ENCODE results near the gene IQGAP2. TPM values are rescaled to one million over a fixed set of nuclear protein-coding genes. Genes with fewer than 3 reads are reported as not detected.
A peak's percentile ranks its signal among the peaks of the same experiment; 100 is the strongest.

IQGAP2 gene
- total RNA-seq, 2 experiments from 2014 or later = 90.5 to 117 TPM

DNA sequence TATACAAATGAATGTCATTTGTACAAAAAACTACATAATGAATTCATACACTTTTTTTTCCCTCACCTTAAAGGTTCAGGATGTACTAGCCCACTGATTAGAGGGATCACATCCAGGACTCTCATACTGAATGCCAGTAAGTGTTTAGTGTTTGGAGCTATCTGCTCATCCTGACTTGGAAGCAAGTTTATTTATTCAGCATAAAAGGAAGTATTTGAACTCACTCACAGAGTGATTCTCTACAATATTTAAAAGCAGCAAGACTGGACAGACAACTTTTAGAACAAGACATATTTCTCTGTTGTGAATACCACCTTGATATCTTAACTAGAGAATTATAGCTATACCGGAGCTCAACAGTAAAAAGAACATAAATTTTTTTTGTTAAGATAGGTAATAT, 14.8 kb upstream of the IQGAP2 start:
- ChIA-PET POLR2A (no interaction called here), CTCF (interaction anchor here (1.4 to 1.9 kb wide), 2 partner anchors 9 to 13 kb away, joined by 3 to 7 read pairs; no protein-coding TSS in a partner anchor)
- Mint-ChIP-seq H3K27ac (no peak overlapping the region), H3K4me1 (peaks cover 68% of the 10 kb centered on the region), H3K4me3 (no peak overlapping the region), H3K27me3 (no peaks in the 10 kb centered on the region), H3K36me3 (ENCODE audit: low read depth) (peaks cover 6% of the 10 kb centered on the region), H3K9me3 (peaks cover 2% of the 10 kb centered on the region)
- DNase-seq = no peak

DNA sequence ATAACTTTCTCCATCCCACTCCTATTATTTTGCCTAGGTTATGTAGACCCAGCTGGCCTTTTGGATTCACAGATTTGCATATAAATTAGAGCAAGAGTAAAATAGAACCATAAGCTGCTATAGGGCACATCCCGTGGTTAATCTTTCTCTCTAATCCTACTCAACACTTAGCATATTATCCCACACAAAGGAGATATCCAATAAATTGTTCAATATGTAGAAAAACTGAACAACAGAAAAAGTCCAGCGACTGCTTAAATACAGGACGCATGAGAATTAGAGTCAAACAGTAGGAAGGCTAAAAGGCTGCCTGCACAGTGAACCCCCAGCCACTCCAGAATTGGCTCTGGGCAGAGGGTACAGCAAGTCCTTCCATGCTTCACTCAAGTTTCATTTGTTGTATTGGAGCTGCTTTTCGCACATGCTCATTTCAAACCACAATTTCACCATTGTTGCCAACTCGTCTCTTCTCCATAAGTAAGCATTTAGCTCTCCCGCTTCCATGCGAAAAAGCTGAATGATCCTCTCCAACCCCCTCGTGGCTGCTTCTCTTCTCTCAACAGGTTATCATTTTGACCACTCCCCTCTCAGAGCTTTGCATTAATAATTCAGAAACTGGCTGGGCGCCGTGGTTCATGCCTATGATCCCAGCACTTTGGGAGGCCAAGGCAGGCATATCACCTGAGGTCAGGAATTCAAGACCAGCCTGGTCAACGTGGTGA, 14.1 kb upstream of the IQGAP2 start:
- no peak overlapping the region for H3K4me3 Mint-ChIP-seq
- peaks cover 70% of the 10 kb centered on the region for H3K4me1 Mint-ChIP-seq
- DNase-seq = no peak
- peaks cover 2% of the 10 kb centered on the region for H3K9me3 Mint-ChIP-seq
- POLR2A ChIA-PET = no interaction called here
- no peak overlapping the region for H3K27ac Mint-ChIP-seq
- H3K36me3 Mint-ChIP-seq (ENCODE audit: low read depth) = peaks cover 7% of the 10 kb centered on the region
- no peaks in the 10 kb centered on the region for H3K27me3 Mint-ChIP-seq
- CTCF ChIA-PET = interaction anchor here (0.9 to 2.6 kb wide), 7 partner anchors 8 to 47 kb away, joined by 3 to 14 read pairs (median 3); partner anchors contain the start of gene IQGAP2

DNA sequence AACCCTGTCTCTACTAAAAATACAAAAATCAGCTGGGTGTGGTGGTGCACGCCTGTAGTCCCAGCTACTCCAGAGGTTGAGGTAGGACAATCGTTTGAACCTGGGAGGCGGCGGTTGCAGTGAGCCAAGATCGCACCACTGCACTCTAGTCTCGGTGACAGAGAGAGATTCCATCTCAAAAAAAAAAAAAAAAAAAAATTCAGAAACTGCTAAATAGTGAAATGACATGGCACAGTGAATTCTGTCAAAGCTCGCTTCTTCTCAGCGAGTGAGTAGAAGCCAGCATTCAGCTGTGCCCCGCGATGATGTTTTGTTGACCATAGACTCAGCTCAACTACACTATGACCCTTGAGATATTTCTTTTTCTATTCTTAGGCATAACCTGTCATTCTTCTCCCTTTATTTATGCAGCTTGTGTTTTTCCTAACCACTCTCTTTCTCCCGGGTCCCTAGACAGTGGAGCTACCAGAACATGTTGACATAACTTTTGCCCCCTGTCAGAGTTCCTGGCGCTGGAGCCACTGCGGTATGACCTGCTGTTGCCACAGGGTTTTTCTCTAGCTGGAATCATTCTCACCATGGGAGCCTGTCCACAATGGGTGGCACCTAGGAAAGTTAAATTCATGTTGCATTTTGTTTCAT, 13.5 kb upstream of the IQGAP2 start:
- Mint-ChIP-seq H3K9me3 (peaks cover 2% of the 10 kb centered on the region), H3K4me3 (no peak overlapping the region)
- DNase-seq = no peak

DNA sequence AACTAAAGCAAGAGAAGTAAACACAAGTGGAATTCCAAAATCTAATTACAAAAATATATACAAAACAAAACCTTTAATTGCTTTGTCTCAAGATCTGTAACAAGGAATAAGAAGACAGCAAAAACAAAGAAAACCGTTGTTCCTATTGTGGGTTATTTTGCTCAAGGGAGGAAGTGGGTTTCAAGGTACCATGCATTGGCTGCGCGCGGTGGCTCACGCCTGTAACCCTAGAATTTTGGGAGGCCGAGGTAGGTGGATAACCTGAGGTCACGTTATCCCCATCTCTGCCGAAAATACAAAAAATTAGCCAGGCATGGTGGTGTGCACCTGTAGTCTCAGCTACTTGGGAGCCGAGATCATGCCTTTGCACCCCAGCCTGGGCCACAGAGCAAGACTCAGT, 12.1 kb upstream of the IQGAP2 start:
- Mint-ChIP-seq H3K27ac (peak overlapping the region; percentile 77), H3K4me1 (peaks cover 67% of the 10 kb centered on the region), H3K9me3 (peaks cover 2% of the 10 kb centered on the region), H3K27me3 (no peaks in the 10 kb centered on the region), H3K4me3 (peak overlapping the region; percentile 14), H3K36me3 (ENCODE audit: low read depth) (peaks cover 9% of the 10 kb centered on the region)
- ChIA-PET CTCF (interaction anchor here (1.4 to 2.6 kb wide), 4 partner anchors 12 to 154 kb away, joined by 3 to 14 read pairs (median 3); partner anchors contain the start of gene IQGAP2), POLR2A (no interaction called here)
- DNase-seq = peak; percentile 29

More for the DNA sequence above, 13.5 kb upstream of the IQGAP2 start:
- H3K27ac Mint-ChIP-seq = no peak overlapping the region
- H3K36me3 Mint-ChIP-seq (ENCODE audit: low read depth) = peaks cover 8% of the 10 kb centered on the region
- peaks cover 71% of the 10 kb centered on the region for H3K4me1 Mint-ChIP-seq
- H3K27me3 Mint-ChIP-seq = no peaks in the 10 kb centered on the region
- CTCF ChIA-PET = interaction anchor here (0.6 to 2.6 kb wide), 8 partner anchors 9 to 553 kb away, joined by 3 to 14 read pairs (median 3); partner anchors contain the start of gene IQGAP2
- POLR2A ChIA-PET = no interaction called here

DNA sequence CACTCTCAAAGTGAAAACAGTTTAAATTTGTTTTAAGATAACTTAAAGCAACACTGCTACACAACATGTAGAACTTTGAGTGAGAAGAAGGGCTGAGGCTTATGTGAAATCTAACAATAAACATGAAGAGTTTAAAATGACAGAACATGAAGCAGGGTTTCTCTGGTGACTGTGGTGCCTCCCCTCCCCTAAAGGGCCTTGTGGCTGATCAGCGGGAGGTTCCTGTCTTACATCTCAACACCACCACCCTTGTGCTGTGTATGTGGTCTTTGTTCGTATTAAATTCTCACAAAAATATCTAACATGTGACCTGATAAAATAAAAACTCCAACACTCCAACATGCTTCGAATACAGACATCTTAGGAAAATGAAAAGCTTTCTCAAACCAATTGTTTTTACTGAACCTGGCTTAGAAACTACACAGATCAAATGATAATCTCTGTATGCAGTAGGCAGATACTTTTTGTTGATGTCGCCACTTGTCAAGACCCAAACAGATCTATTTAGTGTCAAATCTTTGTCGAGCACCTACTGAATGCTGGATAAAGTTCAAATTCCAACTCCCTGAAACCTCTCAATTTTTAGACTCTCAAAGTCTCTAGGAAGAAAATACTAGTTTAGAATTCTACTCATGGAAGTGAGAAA, 9.9 kb upstream of the IQGAP2 start:
- DNase-seq = peak; percentile 49
- POLR2A ChIA-PET = no interaction called here
- Mint-ChIP-seq H3K4me3 (no peak overlapping the region), H3K4me1 (peaks cover 64% of the 10 kb centered on the region), H3K27ac (peak overlapping the region; percentile 84), H3K36me3 (ENCODE audit: low read depth) (peaks cover 11% of the 10 kb centered on the region), H3K9me3 (peaks cover 2% of the 10 kb centered on the region), H3K27me3 (no peaks in the 10 kb centered on the region)
- CTCF ChIA-PET = interaction anchor here (1.1 to 2.3 kb wide), 3 partner anchors 10 to 17 kb away, joined by 3 to 12 read pairs (median 4); partner anchors contain the start of gene IQGAP2

DNA sequence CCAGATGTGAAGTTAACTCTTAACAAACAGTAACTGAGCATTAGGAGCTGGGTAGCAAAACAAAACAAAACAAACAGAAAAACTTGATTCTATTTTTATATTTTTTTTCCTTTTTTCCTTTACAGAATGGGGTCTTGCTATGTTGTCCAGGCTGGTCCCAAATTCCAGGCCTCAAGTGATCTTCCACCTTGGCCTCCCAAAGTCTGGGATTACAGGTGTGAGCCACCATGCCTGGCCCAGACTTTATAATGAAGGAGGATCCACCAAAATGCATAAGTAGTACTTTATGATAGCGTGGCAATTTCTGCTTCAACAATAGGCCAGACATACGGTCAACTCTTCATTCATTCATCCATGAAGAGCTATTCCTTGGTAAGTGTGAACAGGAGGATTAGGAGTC, 5.9 kb upstream of the IQGAP2 start:
- no peak for DNase-seq
- ChIA-PET CTCF (interaction anchor here (1.8 kb wide), 1 partner anchor 11 kb away, joined by 7 read pairs; no protein-coding TSS in a partner anchor), POLR2A (no interaction called here)
- peaks cover 8% of the 10 kb centered on the region for H3K36me3 Mint-ChIP-seq (ENCODE audit: low read depth)
- H3K27ac Mint-ChIP-seq = no peak overlapping the region
- H3K4me3 Mint-ChIP-seq = no peak overlapping the region
- H3K9me3 Mint-ChIP-seq = no peaks in the 10 kb centered on the region
- no peaks in the 10 kb centered on the region for H3K27me3 Mint-ChIP-seq
- peaks cover 49% of the 10 kb centered on the region for H3K4me1 Mint-ChIP-seq

DNA sequence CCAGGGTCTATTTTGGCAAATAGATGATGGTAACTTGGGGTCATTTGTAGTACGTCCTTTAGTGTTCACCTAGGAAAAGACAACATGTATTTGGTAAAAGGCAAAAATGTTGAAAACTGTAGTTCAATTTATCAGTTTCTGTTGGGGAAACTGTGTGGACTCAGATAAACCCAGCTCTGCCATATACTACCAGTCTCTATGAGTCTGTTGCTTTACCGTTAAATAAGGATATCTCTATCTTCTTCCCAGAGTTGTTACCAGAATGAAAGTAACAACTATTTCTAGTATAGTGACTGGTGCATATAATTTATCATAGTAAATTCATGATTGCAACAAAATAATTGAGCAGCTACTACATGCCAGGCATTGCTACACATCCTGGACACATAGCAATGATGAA, 3.8 kb upstream of the IQGAP2 start:
- no peaks in the 10 kb centered on the region for H3K9me3 Mint-ChIP-seq
- ChIA-PET CTCF (interaction anchor here (1.0 to 1.4 kb wide), 3 partner anchors 9 to 120 kb away, joined by 3 to 4 read pairs (median 3); no protein-coding TSS in a partner anchor), POLR2A (no interaction called here)
- DNase-seq = no peak
- no peak overlapping the region for H3K4me3 Mint-ChIP-seq
- no peaks in the 10 kb centered on the region for H3K27me3 Mint-ChIP-seq
- H3K27ac Mint-ChIP-seq = no peak overlapping the region
- H3K36me3 Mint-ChIP-seq (ENCODE audit: low read depth) = peaks cover 6% of the 10 kb centered on the region
- peaks cover 33% of the 10 kb centered on the region for H3K4me1 Mint-ChIP-seq

DNA sequence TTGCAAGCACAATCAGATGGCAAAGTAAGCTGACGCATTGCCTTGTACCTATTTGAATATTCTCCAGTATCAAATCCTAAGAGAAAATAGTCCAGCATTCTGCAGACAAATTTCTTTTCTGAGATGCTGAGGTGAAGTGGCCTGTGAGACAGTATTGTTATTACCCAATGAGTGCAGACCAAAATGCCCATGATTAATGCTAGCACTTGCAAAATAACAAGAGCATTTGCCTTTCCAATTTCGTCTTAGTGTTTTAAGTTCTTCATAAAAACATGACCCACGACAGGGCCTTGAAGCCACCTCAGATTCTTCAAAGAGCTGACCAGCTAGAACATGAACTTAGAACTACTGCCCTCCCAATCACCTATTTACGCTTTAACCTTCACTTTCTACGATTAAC, 2.6 kb upstream of the IQGAP2 start:
- Mint-ChIP-seq H3K27me3 (no peaks in the 10 kb centered on the region), H3K4me3 (no peak overlapping the region), H3K4me1 (peaks cover 35% of the 10 kb centered on the region), H3K27ac (no peak overlapping the region), H3K36me3 (ENCODE audit: low read depth) (peaks cover 4% of the 10 kb centered on the region), H3K9me3 (no peaks in the 10 kb centered on the region)
- ChIA-PET POLR2A (no interaction called here), CTCF (no interaction called here)
- no peak for DNase-seq

DNA sequence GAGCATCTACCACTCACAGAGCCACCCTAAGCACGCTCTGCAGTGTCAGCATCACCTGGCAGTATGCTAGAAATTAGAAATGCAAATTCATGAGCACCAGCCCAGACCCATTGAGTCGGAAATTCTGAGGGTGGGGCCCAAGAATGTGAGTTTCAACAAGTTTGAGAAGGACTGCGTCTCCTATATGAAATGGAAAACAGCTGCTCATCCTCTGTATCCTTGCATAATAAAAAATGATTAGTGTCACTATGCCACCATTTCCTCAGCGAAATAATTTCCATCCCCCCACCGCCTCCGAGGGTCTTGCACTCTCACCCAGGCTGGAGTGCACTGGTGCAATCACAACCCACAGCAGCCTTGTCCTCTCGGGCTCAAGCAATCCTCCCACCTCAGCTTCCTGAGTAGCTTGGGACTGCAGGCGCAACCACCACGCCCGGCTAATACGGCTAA, 1.3 kb upstream of the IQGAP2 start:
- H3K4me1 Mint-ChIP-seq = peaks cover 47% of the 10 kb centered on the region
- CTCF ChIA-PET = interaction anchor here (1.2 to 2.5 kb wide), 8 partner anchors 12 to 175 kb away, joined by 3 to 22 read pairs (median 4); no protein-coding TSS in a partner anchor
- DNase-seq = peak; percentile 27
- no peaks in the 10 kb centered on the region for H3K27me3 Mint-ChIP-seq
- H3K27ac Mint-ChIP-seq = peak overlapping the region; percentile 100
- H3K36me3 Mint-ChIP-seq (ENCODE audit: low read depth) = peaks cover 13% of the 10 kb centered on the region
- peak overlapping the region; percentile 94 for H3K4me3 Mint-ChIP-seq
- POLR2A ChIA-PET = no interaction called here
- no peaks in the 10 kb centered on the region for H3K9me3 Mint-ChIP-seq

DNA sequence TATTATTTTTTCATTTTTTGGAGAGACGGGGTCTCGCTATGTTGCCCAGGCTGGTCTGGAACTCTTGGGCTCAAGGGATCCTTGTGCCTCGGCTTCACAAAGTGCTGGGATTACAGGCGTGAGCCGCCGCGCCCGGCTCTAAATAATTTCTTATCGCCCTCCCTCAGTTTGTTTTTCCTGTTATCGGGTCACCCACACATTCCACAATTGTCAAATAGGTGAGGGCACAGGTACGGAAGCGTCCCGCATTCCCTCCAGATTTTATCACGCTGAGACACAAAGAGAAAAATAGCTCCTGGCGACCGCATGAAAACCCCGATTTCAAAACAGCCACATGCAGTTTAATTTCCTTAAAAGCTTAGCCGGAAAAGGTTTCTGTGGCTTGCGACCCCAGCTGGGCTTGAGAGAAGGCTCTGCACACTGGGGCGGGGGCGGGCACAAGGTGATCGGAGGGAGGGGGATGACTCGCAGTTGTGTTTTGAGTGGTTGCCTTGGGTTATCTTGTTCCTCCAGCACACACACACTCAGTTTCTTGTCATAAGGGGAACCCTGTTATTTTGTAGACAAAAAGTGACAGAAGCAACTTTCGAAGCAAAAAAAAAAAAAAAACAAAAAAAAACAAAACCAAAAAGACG, 717 bp upstream of the IQGAP2 start:
- DNase-seq = peak; percentile 91
- no peaks in the 10 kb centered on the region for H3K9me3 Mint-ChIP-seq
- H3K4me3 Mint-ChIP-seq = peak overlapping the region; percentile 94
- CTCF ChIA-PET = interaction anchor here (0.6 to 2.5 kb wide), 19 partner anchors 8 to 480 kb away, joined by 3 to 22 read pairs (median 4); no protein-coding TSS in a partner anchor
- H3K36me3 Mint-ChIP-seq (ENCODE audit: low read depth) = peaks cover 15% of the 10 kb centered on the region
- peak overlapping the region; percentile 100 for H3K27ac Mint-ChIP-seq
- POLR2A ChIA-PET = interaction anchor here (0.6 to 1.4 kb wide), 2 partner anchors 145 to 181 kb away, joined by 10 to 13 read pairs; no protein-coding TSS in a partner anchor
- no peaks in the 10 kb centered on the region for H3K27me3 Mint-ChIP-seq
- peaks cover 53% of the 10 kb centered on the region for H3K4me1 Mint-ChIP-seq

DNA sequence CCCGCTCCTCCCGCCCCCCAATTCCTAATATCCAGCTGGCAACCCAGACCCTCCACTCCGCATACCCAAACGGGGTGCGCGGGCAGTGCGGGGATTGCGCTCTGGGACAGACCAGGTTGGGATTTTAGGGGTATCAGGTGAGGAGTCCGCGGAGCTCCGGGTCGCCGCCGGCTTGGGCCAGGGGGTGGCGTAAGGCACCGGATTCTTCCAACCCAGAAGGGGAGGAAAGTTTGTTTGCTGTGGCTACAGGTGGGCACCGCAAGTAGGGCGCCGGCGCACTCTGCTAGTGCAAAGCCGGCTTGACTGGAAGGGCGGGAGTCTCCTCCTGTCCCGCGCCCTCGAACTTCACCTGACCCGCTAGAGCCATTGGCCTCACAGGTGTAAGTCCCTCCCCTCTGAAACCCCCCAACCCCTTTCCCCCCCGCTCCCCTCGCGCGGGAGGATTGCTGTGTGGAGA, 709 bp downstream of the IQGAP2 start:
- CTCF ChIA-PET = interaction anchor here (0.6 to 2.5 kb wide), 31 partner anchors 10 to 846 kb away, joined by 3 to 22 read pairs (median 4); no protein-coding TSS in a partner anchor
- peak overlapping the region; percentile 94 for H3K4me3 Mint-ChIP-seq
- peaks cover 6% of the 10 kb centered on the region for H3K9me3 Mint-ChIP-seq
- peak overlapping the region; percentile 100 for H3K27ac Mint-ChIP-seq
- H3K36me3 Mint-ChIP-seq (ENCODE audit: low read depth) = peaks cover 26% of the 10 kb centered on the region
- peaks cover 63% of the 10 kb centered on the region for H3K4me1 Mint-ChIP-seq
- no peaks in the 10 kb centered on the region for H3K27me3 Mint-ChIP-seq
- POLR2A ChIA-PET = interaction anchor here (0.6 to 2.9 kb wide), 3 partner anchors 140 to 238 kb away, joined by 3 to 12 read pairs (median 3); no protein-coding TSS in a partner anchor
- peak; percentile 77 for DNase-seq
